GM19328 (cell line): ENCODE results near the gene SPOCD1.

ENCODE experiments used
- ATAC-seq: cut with Tn5 transposase; IDR thresholded peaks from one replicate; pipeline ENCODE4 v1.9.1; 2021; ENCODE audit warnings: mild to moderate bottlenecking, moderate library complexity; ENCODE audit not compliant: unreplicated experiment

Gene SPOCD1

GRCh38 chr1:31757989-31758388, 57.8 kb downstream of the SPOCD1 start:
- no peak for ATAC-seq

GRCh38 chr1:31757204-31757679, 58.6 kb downstream of the SPOCD1 start:
- no peak for ATAC-seq

GRCh38 chr1:31756578-31756977, 59.2 kb downstream of the SPOCD1 start:
- ATAC-seq: no peak

GRCh38 chr1:31755850-31756492, 59.9 kb downstream of the SPOCD1 start:
- ATAC-seq: no peak

- no peak for ATAC-seq
Measured at GRCh38 chr1:31755197-31755611, 60.6 kb downstream of the SPOCD1 start.

GRCh38 chr1:31754397-31754796, 61.4 kb downstream of the SPOCD1 start:
- no peak for ATAC-seq

GRCh38 chr1:31753707-31754349, 62.0 kb downstream of the SPOCD1 start:
- no peak for ATAC-seq

GRCh38 chr1:31752952-31753475, 62.8 kb downstream of the SPOCD1 start:
- no peak for ATAC-seq

GRCh38 chr1:31752258-31752657, 63.6 kb downstream of the SPOCD1 start:
- ATAC-seq: no peak

- no peak for ATAC-seq
Measured at GRCh38 chr1:31751822-31752241, 64.0 kb downstream of the SPOCD1 start.

GRCh38 chr1:31750858-31751510, 64.8 kb downstream of the SPOCD1 start:
- ATAC-seq: no peak

- ATAC-seq: no peak
Measured at GRCh38 chr1:31749785-31750735, 65.8 kb downstream of the SPOCD1 start.

GRCh38 chr1:31748365-31748764, 67.5 kb downstream of the SPOCD1 start:
- ATAC-seq: no peak

- no peak for ATAC-seq
Measured at GRCh38 chr1:31747304-31747703, 68.5 kb downstream of the SPOCD1 start.

GRCh38 chr1:31746687-31747086, 69.1 kb downstream of the SPOCD1 start:
- no peak for ATAC-seq

GRCh38 chr1:31745946-31746670, 69.7 kb downstream of the SPOCD1 start:
- ATAC-seq: no peak

- ATAC-seq: no peak
Measured at GRCh38 chr1:31745096-31745945, 70.5 kb downstream of the SPOCD1 start.

GRCh38 chr1:31744165-31744888, 71.5 kb downstream of the SPOCD1 start:
- ATAC-seq: no peak
